CD14-positive monocyte (primary cell): ENCODE measurements around the gene STUM. TPM values are rescaled to one million over a fixed set of nuclear protein-coding genes. Genes with fewer than 3 reads are reported as not detected.
A peak's percentile ranks its signal among the peaks of the same experiment; 100 is the strongest.

Experiments used
- DNase-seq, 3 donors: peaks; one replicate each; pipeline ENCODE4 v3.0.0-alpha.2; 2011 to 2022
- H2AFZ ChIP-seq: 2 replicates; pipeline ENCODE4 v1.6.0; 2012; ENCODE audit warnings: mild to moderate bottlenecking, low read depth, low read length, inconsistent platforms; ENCODE audit not compliant: insufficient read depth, poor library complexity, severe bottlenecking
- H3K27ac ChIP-seq, 2 donors: 1 replicate in 1 of 2; 2 replicates in 1 of 2; pipeline ENCODE4 v1.5.1; 2012 to 2013; ENCODE audit warnings: low read length in 2 of 2, control low read depth in 1 of 2, inconsistent platforms in 1 of 2, low read depth in 1 of 2, mild to moderate bottlenecking in 1 of 2
- H3K27me3 ChIP-seq, 2 donors: one replicate each; pipeline versions ENCODE4 v1.6.0 to v1.6.1; 2011 to 2013; ENCODE audit warnings: low read length in 2 of 2; ENCODE audit not compliant: control insufficient read depth in 2 of 2, insufficient read depth in 2 of 2
- H3K36me3 ChIP-seq, 2 donors: replicated peaks in 1 of 2; 1 replicate in 1 of 2; 2 replicates in 1 of 2; pipeline versions ENCODE4 v1.5.1 to v1.6.1; 2012 to 2013; ENCODE audit warnings: low read length in 2 of 2, control low read depth in 1 of 2, inconsistent platforms in 1 of 2, mild to moderate bottlenecking in 1 of 2; ENCODE audit not compliant: insufficient read depth in 2 of 2, control insufficient read depth in 1 of 2
- H3K4me1 ChIP-seq, 2 donors: 1 replicate in 1 of 2; 2 replicates in 1 of 2; pipeline versions ENCODE4 v1.5.1 to v1.6.1; 2012 to 2013; ENCODE audit warnings: low read length in 2 of 2, control low read depth in 1 of 2, inconsistent platforms in 1 of 2, mild to moderate bottlenecking in 1 of 2, moderate library complexity in 1 of 2; ENCODE audit not compliant: insufficient read depth in 2 of 2, control insufficient read depth in 1 of 2
- H3K4me2 ChIP-seq: replicated peaks from 2 replicates; pipeline ENCODE3; 2012; ENCODE audit warnings: low read length, moderate library complexity, mild to moderate bottlenecking; ENCODE audit not compliant: poor library complexity, severe bottlenecking; ENCODE audit errors: extremely low read depth
- H3K4me3 ChIP-seq, 3 experiments: fragments of 200-600 bp in 1 of 3; sonication (generic) in 1 of 3; replicated peaks in 1 of 3; 1 replicate in 2 of 3; 2 replicates in 1 of 3; pipeline ENCODE4 v1.5.1; 2011 to 2013; ENCODE audit warnings: low read length in 3 of 3, mild to moderate bottlenecking in 3 of 3, control low read depth in 2 of 3, low read depth in 2 of 3, inconsistent platforms in 1 of 3, moderate library complexity in 1 of 3
- H3K79me2 ChIP-seq: 2 replicates; pipeline ENCODE4 v1.6.0; 2012; ENCODE audit warnings: mild to moderate bottlenecking, control low read depth, inconsistent platforms, low read length, moderate library complexity; ENCODE audit not compliant: insufficient read depth
- H3K9ac ChIP-seq: 2 replicates; pipeline ENCODE4 v1.6.0; 2017; ENCODE audit warnings: low read length, mild to moderate bottlenecking; ENCODE audit not compliant: insufficient read depth, poor library complexity, severe bottlenecking
- H3K9me3 ChIP-seq, 2 donors: replicated peaks in 1 of 2; 1 replicate in 1 of 2; 2 replicates in 1 of 2; pipeline versions ENCODE4 v1.5.1 to v1.6.1; 2012 to 2013; ENCODE audit warnings: low read length in 2 of 2, control low read depth in 1 of 2; ENCODE audit not compliant: control insufficient read depth in 1 of 2, insufficient read depth in 1 of 2
- H4K20me1 ChIP-seq: 2 replicates; pipeline ENCODE4 v1.6.0; 2012; ENCODE audit warnings: mild to moderate bottlenecking, low read length, control low read depth, moderate library complexity; ENCODE audit not compliant: insufficient read depth
- H3K27ac Mint-ChIP-seq, 7 donors: one replicate each; pipeline ENCODE4 v1.8.0; 2020; ENCODE audit warnings: mild to moderate bottlenecking in 7 of 7, mixed read lengths in 7 of 7, moderate library complexity in 6 of 7, inconsistent platforms in 2 of 7
- H3K27me3 Mint-ChIP-seq, 3 donors: one replicate each; pipeline ENCODE4 v1.8.0; 2021 to 2022; ENCODE audit warnings: low read depth in 3 of 3, mild to moderate bottlenecking in 3 of 3, mixed read lengths in 3 of 3, moderate library complexity in 3 of 3, inconsistent platforms in 1 of 3
- H3K36me3 Mint-ChIP-seq, 2 donors: one replicate each; pipeline ENCODE4 v1.8.0; 2020; ENCODE audit warnings: mixed read lengths in 2 of 2, inconsistent platforms in 1 of 2, mild to moderate bottlenecking in 1 of 2
- H3K4me1 Mint-ChIP-seq: one replicate; pipeline ENCODE4 v1.8.0; 2020; ENCODE audit warnings: mild to moderate bottlenecking, mixed read lengths
- H3K4me3 Mint-ChIP-seq, 2 donors: one replicate each; pipeline ENCODE4 v1.8.0; 2020; ENCODE audit warnings: mild to moderate bottlenecking in 2 of 2, mixed read lengths in 2 of 2, moderate library complexity in 1 of 2
- H3K9me3 Mint-ChIP-seq, 7 donors: one replicate each; pipeline ENCODE4 v1.8.0; 2020 to 2022; ENCODE audit warnings: mixed read lengths in 7 of 7, mild to moderate bottlenecking in 6 of 7, moderate library complexity in 6 of 7, inconsistent platforms in 2 of 7
- CTCF ChIP-seq: fragments of 200-600 bp; IDR thresholded peaks from one replicate; pipeline ENCODE4 v1.8.0; 2022; ENCODE audit warnings: antibody characterized with exemption, mild to moderate bottlenecking
- WGBS: methylation state at CpG from one replicate; pipeline ENCODE4 v1.1.5; 2013; ENCODE audit warnings: missing lambda C conversion rate; ENCODE audit not compliant: insufficient coverage; 5-methylcytosine and 5-hydroxymethylcytosine counted together
- intact Hi-C, 2 donors: fragments of 100-400 bp; cut with micrococcal nuclease; formaldehyde crosslinking; loops; one replicate each; pipeline versions ENCODE4 v1.15.0 to v1.15.1; 2023
- polyA plus RNA-seq, 3 donors: library from polyadenylated mRNA; depleted of rRNA in 1 of 3; unstranded in 2 of 3; stranded (reverse) in 1 of 3; fragments of 300-500 nt in 2 of 3; fragments of >200 nt in 1 of 3; fragmentation: Illumina TruSeq in 2 of 3; gene quantifications; 1 replicate in 2 of 3; 2 replicates in 1 of 3; pipeline ENCODE4 v1.2.3, GENCODE V29; 2012 to 2021

The STUM gene
- polyA plus RNA-seq, 3 donors, result not detected

DNA sequence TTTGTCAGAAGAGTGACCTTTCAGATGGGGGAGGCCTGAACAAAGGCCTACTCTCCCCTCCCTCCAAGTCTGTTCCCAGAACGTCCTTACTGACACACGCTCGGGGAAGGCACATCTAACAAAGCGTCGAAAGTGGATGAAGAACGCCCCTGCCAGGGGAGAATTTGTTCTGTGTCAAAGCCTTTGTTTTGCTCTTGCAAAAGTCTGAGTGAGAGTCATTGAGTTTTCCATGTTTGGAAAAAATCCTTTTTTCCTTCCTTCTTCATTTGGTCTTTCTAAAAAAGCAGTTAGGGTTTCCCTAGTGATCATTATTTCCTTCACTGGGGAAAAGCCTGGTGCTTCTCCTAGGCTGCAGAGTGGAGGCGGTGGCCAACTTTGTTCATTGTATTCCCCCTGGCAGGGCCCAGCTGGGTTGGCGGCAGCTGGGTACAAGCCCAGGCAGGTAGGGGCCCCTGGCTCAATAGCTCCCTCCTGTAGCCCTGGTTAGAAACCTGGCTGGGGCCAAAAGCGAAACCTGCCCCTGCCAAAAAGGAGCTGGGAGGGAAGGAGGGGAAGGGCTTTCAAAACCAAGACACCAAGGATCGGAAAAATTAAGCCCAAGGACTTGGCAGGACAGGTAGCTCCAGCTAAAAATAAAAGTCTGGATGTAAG lies 109.5 kb downstream of the STUM start:
- Histone ChIP-seq H3K27me3 (no peaks in the 10 kb centered on the region), H3K4me1 (peaks cover 63 to 81% of the 10 kb centered on the region in 2 donors), H3K4me2 (no peak overlapping the region), H3K4me3 (no peak overlapping the region), H3K79me2 (peaks cover 58% of the 10 kb centered on the region), H3K27ac (peak overlapping the region in 1 of 2 donors; percentile 94), H3K9ac (no peak overlapping the region), H4K20me1 (no peaks in the 10 kb centered on the region), H3K9me3 (no peaks in the 10 kb centered on the region), H3K36me3 (peaks cover 0 to 3% of the 10 kb centered on the region in 2 donors), H2AFZ (no peak overlapping the region)
- intact Hi-C loops, result no loop called here
- Mint-ChIP-seq H3K27me3 (peaks cover 0 to 5% (median 4%) of the 10 kb centered on the region in 3 donors), H3K27ac (peak overlapping the region in 5 of 7 donors; percentile 37 to 82 (median 72)), H3K4me1 (peaks cover 79% of the 10 kb centered on the region), H3K4me3 (no peak overlapping the region), H3K36me3 (peaks cover 39 to 43% of the 10 kb centered on the region in 2 donors), H3K9me3 (peaks cover 0 to 2% (median 0%) of the 10 kb centered on the region in 7 donors)
- no peak for TF ChIP-seq CTCF
- no peak for DNase-seq
- 100% methylated on average over 2 of the region's 10 CpGs for WGBS

DNA sequence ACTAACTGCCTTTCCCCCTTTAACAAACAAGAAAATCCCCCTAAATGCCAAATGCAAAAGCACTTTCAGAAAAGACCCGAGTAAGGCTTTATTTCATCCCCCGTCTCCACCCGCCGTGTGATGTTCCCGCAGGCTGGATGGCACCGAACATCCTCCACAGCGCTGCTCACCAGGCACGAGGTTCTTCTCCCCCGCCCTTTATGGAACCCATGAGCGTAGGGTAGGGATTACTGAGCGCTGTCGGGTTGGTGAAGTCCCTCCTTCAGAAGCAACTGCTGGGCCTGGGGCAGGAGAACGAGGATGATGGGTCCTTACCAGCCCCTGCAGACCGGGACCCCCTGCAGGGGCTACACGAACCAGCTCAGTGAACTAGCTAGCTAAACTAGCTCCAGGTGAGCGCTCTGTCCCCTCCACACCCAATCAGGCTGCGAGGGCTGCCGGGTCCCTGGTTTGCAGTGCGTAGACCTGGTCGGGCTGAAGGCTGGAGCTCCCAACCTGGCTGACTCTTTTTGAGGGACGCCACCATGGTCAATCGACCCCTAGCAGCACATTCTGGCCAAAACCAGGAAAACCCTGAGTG lies 110.1 kb downstream of the STUM start:
- Mint-ChIP-seq H3K27me3 (peaks cover 0 to 7% (median 3%) of the 10 kb centered on the region in 3 donors), H3K27ac (peak overlapping the region in 4 of 7 donors; percentile 4 to 99 (median 84)), H3K36me3 (peaks cover 39 to 43% of the 10 kb centered on the region in 2 donors), H3K9me3 (peaks cover 0 to 2% (median 0%) of the 10 kb centered on the region in 7 donors), H3K4me1 (peaks cover 86% of the 10 kb centered on the region), H3K4me3 (no peak overlapping the region)
- no peak overlapping the region for H2AFZ ChIP-seq
- no peak overlapping the region for H3K4me3 ChIP-seq
- H3K36me3 ChIP-seq, result peaks cover 0 to 3% of the 10 kb centered on the region in 2 donors
- H4K20me1 ChIP-seq, result no peaks in the 10 kb centered on the region
- H3K9ac ChIP-seq, result no peak overlapping the region
- no peaks in the 10 kb centered on the region for H3K9me3 ChIP-seq
- H3K27me3 ChIP-seq, result no peaks in the 10 kb centered on the region
- no peak overlapping the region for H3K4me2 ChIP-seq
- no peak for TF ChIP-seq CTCF
- 95% methylated on average over 21 of the region's 22 CpGs for WGBS
- peaks cover 69 to 86% of the 10 kb centered on the region in 2 donors for H3K4me1 ChIP-seq
- intact Hi-C loops, result no loop called here
- peaks cover 52% of the 10 kb centered on the region for H3K79me2 ChIP-seq
- H3K27ac ChIP-seq, result no peak overlapping the region
- no peak for DNase-seq

Other genes starting within 250 kb of the STUM start
- 1 to 10 TPM in 1 of 3 donors, under 1 TPM in 2; 0.56 to 1.3 (median 0.76) TPM for gene LIN9, start 239.6 kb upstream of the STUM start, polyA plus RNA-seq
- gene PARP1, start 140.7 kb upstream of the STUM start, polyA plus RNA-seq, result 10 to 100 TPM; 17.7 to 30.0 (median 23.3) TPM
- 10 to 100 TPM in 2 of 3 donors, 1 to 10 TPM in 1; 7.3 to 14.4 (median 10.2) TPM for gene ITPKB, start 190.5 kb downstream of the STUM start, polyA plus RNA-seq